ENCODE results near the gene OR13D1. TPM values are rescaled to one million over a fixed set of nuclear protein-coding genes. Genes with fewer than 3 reads are reported as not detected.
"Not testable (repeated sequence)": the region's sequence is repeated elsewhere in the genome, so short reads cannot be mapped to it uniquely, and the experiment has no call there.

OR13D1 gene
- total RNA-seq: not detected
- long read RNA-seq: 0 reads

GRCh38 chr9:104694218-104694617, at the start of gene OR13D1:
Gene OR13D1 (plus strand): TSS chr9:104694518. CDS start chr9:104694518, 0 bp downstream.
- intact Hi-C loops (cut with DNase I): no loop called here

GRCh38 chr9:104658496-104659195, 35.7 kb upstream of the OR13D1 start:
- no peak for DNase-seq (ENCODE audit: low spot score)
- intact Hi-C loops (cut with DNase I): no loop called here

More at GRCh38 chr9:104694218-104694617, at the start of gene OR13D1:
- DNase-seq (ENCODE audit: low spot score): no peak

GRCh38 chr9:104675611-104676010, 18.7 kb upstream of the OR13D1 start:
- intact Hi-C loops (cut with DNase I): no loop called here
- DNase-seq (ENCODE audit: low spot score): no peak

- intact Hi-C loops (cut with DNase I): no loop called here
- DNase-seq (ENCODE audit: low spot score): no peak
Observed at GRCh38 chr9:104682642-104683041, 11.7 kb upstream of the OR13D1 start.

GRCh38 chr9:104686081-104686480, 8.2 kb upstream of the OR13D1 start:
- DNase-seq (ENCODE audit: low spot score): no peak
- intact Hi-C loops (cut with DNase I): no loop called here

GRCh38 chr9:104700306-104700705, 6.0 kb downstream of the OR13D1 start:
- DNase-seq (ENCODE audit: low spot score): no peak

GRCh38 chr9:104708737-104709136, 14.4 kb downstream of the OR13D1 start:
- intact Hi-C loops (cut with DNase I): not testable (repeated sequence)

More at GRCh38 chr9:104700306-104700705, 6.0 kb downstream of the OR13D1 start:
- intact Hi-C loops (cut with DNase I): no loop called here

GRCh38 chr9:104711604-104712003, 17.3 kb downstream of the OR13D1 start:
- intact Hi-C loops (cut with DNase I): no loop called here
- no peak for DNase-seq (ENCODE audit: low spot score)

More at GRCh38 chr9:104708737-104709136, 14.4 kb downstream of the OR13D1 start:
- DNase-seq (ENCODE audit: low spot score): not testable (repeated sequence)

- intact Hi-C loops (cut with DNase I): no loop called here
- DNase-seq (ENCODE audit: low spot score): no peak
Observed at GRCh38 chr9:104725014-104725413, 30.7 kb downstream of the OR13D1 start.

GRCh38 chr9:104738452-104738851, 44.1 kb downstream of the OR13D1 start:
- intact Hi-C loops (cut with DNase I): no loop called here
- DNase-seq (ENCODE audit: low spot score): no peak

- DNase-seq (ENCODE audit: low spot score): no peak
- intact Hi-C loops (cut with DNase I): no loop called here
Observed at GRCh38 chr9:104740621-104741020, 46.3 kb downstream of the OR13D1 start.

GRCh38 chr9:104743376-104743985, 49.2 kb downstream of the OR13D1 start:
- DNase-seq (ENCODE audit: low spot score): no peak
- intact Hi-C loops (cut with DNase I): no loop called here

Other genes with a start within 250 kb of the OR13D1 start
- gene OR13F1, start 190.3 kb upstream of the OR13D1 start, total RNA-seq: not detected
- not detected for gene OR13C4, start 167.3 kb upstream of the OR13D1 start, total RNA-seq
- gene OR13C3, start 157.7 kb upstream of the OR13D1 start, total RNA-seq: not detected
- not detected for gene OR13C8, start 125.3 kb upstream of the OR13D1 start, total RNA-seq
- not detected for gene OR13C5, start 95.1 kb upstream of the OR13D1 start, total RNA-seq
- gene OR13C2, start 88.9 kb upstream of the OR13D1 start, total RNA-seq: not detected
- not detected for gene OR13C9, start 76.3 kb upstream of the OR13D1 start, total RNA-seq
- gene NIPSNAP3A, start 53.2 kb downstream of the OR13D1 start, total RNA-seq: 27.1 TPM
- 16.8 TPM for gene NIPSNAP3B, start 69.6 kb downstream of the OR13D1 start, total RNA-seq
- 5.4 TPM for gene ABCA1, start 233.6 kb downstream of the OR13D1 start, total RNA-seq